Stimulated activated CD4-positive, alpha-beta T cell treated with anti-CD3 and anti-CD28 coated beads, Interleukin-2, amount 100 ng/mL, for 48 hours (primary cell): ENCODE data around the gene RASSF3.
"Not testable (repeated sequence)": the region's sequence is repeated elsewhere in the genome, so short reads cannot be mapped to it uniquely, and the experiment has no call there.

ENCODE experiments used
- DNase-seq, 2 donors: peaks; one replicate each; pipeline ENCODE4 v3.0.0-alpha.2; 2020

Gene RASSF3

GRCh38 chr12:64673490-64674169 lies 63.3 kb downstream of the RASSF3 start:
- no peak for DNase-seq

- no peak for DNase-seq
Observed at GRCh38 chr12:64674367-64674922, 64.2 kb downstream of the RASSF3 start.

DNA sequence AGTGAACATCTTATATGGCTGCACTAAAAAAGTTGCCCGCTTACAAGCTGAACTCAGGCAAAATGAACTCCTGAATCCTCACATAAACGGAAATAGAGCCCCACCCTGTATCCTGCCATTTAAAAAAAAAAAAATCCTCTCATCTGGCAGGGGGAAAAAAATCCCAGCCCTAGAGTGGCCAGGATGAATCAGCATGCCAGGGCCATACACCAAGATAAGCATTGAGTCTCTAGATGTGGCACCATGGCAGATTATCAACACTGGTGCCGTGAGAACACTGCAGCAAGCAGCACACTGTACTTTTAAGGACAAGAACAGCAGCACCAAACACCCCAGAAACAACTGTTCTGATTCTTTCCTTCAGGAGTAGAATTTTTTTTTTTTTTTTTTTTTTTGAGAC lies 65.5 kb downstream of the RASSF3 start:
- DNase-seq: no peak

- DNase-seq: no peak
Observed at GRCh38 chr12:64678248-64678647, 68.0 kb downstream of the RASSF3 start.

- no peak for DNase-seq
Observed at GRCh38 chr12:64678835-64679234, 68.5 kb downstream of the RASSF3 start.

DNA sequence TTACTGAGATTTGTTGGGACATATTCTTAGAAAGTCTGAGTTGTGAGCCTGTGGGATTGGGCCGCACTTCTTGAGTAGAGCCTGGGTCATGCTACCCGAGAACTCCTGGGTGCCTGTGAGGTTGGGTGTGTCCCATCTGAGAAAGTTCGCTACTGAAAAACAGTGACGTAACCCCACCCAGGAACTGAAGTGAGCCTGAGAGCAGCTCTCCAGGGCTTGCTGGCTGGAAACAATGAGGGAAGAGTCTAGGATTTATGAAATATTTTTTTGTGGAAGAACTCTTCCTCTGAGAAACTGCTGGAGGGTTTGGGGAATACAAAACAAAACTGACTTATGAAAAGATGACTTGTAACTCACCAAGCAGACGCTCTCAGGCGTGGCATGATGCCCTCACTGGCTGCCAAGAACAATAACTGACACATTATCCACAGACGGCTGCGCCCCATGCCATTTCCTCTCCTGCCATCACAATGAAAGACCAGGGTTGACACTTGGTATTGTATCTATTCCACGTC lies 69.2 kb downstream of the RASSF3 start:
- DNase-seq: peak in 1 of 2 donors; percentile 49

DNA sequence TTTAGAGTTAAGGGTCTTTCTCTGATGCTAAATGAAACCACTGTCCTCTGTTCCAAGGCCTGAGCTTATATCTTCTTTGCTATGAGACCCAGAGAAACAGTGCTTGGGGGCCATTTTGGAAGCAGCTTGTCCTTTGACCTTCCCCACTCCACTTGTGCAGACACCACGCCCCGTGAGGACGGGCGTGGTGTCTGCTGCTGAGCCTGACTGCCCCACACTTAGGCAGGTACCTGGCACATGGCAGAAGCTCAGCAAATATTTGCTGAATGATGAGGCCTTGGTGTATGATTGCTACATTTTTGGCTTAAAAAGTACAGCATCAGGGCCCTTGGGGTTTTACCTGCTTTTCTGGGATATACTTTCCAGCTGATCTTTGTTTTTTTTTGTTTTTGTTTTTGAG lies 69.9 kb downstream of the RASSF3 start:
- no peak for DNase-seq

DNA sequence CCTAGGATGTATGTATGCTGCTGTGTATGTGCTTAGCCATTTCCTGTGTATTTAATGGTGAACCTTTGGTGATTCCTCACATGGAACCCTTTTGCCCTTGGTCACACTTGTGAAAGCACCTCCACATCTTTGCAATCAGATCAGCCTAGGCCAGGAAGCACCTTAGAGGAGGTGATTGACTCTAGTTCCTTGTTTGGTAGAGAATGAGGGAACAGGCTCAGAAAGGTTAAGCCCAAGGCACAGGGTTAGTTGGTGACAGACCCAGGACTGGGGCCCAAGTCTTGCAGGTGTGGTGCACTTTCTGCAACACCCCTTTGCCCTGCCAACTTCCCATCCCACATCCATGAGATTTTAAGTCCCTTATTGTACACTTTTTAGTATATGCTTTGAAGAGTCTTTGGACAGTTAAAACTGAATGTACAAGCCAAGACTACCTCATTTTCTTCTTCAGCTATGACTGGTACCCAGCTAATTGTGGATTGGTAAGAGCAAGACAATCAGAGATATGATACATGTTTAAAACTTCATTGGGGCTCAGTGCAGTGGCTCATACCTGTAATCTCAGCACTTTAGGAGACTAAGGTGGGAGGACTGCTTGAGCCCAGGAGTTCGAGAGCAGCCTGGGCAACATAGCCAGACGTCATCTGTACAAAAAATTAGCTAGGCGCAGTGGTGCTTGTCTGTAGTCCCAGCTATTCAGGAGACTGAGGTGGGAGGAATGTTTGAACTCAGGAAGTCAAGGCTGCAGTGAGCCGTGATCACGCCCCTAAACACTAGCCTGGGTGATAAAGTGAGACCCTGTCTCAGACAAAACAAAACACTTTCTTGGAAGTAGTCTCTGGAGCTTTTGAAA lies 71.1 kb downstream of the RASSF3 start:
- no peak for DNase-seq

GRCh38 chr12:64682572-64683277 lies 72.4 kb downstream of the RASSF3 start:
- DNase-seq: no peak

- DNase-seq: no peak
Observed at GRCh38 chr12:64683816-64684543, 73.7 kb downstream of the RASSF3 start.

DNA sequence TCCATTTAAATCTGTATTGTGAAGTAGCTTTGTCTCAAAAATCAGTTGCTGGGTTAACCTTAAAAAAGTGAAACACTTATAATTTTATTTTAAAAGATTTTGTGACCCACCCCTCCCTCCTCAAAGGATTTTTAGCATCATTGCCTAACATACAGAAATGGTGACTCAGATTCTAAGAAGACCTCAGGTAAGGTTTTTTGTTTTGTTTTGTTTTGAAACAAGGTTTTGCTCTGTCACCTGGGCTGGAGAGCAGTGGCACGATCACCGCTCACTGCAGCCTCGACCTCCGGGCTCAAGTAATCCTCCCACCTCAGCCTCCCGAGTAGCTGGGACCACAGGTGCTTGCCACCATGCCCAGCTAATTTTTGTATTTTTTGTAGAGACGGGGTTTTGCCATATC lies 74.8 kb downstream of the RASSF3 start:
- DNase-seq: no peak

DNA sequence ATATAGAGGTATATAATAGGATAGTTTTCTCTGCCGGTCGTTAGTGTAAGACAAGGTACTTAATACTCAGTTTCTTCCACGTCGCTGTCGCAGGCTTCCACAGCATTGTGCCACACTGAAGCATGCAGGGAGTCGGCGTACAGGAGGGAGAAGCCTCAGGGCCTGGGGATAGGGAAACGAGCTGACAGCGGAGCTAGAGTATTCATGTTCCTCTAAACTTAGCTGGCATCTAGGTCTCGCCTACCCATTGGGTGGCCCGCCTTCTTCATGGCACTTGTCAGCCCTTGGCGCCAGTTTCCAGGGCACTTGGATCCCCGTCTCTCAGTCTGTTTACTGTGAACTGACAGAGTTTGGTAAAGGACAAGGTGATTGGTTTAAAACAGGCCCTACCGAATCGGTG lies 75.3 kb downstream of the RASSF3 start:
- no peak for DNase-seq

- no peak for DNase-seq
Observed at GRCh38 chr12:64687816-64688215, 77.5 kb downstream of the RASSF3 start.

DNA sequence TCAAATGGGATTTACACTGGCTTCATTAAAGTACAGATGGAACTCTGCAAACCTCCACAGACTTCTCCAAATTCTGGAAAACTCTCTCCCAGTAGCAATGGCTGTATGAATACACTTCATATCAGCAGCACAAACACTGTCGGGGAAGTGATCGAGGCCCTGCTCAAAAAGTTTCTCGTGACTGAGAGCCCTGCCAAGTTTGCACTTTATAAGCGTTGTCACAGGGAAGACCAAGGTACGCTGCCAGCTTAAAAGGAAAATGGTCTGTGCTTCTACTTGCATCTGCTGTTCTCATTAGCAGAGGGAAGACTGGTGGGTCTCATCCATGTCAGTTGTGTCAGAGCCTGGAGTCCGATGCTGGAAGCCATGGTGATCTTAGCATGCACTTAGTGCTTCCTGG lies 77.9 kb downstream of the RASSF3 start:
- no peak for DNase-seq

GRCh38 chr12:64688715-64689114 lies 78.4 kb downstream of the RASSF3 start:
- no peak for DNase-seq

GRCh38 chr12:64690236-64690635 lies 79.9 kb downstream of the RASSF3 start:
- DNase-seq: not testable (repeated sequence)

DNA sequence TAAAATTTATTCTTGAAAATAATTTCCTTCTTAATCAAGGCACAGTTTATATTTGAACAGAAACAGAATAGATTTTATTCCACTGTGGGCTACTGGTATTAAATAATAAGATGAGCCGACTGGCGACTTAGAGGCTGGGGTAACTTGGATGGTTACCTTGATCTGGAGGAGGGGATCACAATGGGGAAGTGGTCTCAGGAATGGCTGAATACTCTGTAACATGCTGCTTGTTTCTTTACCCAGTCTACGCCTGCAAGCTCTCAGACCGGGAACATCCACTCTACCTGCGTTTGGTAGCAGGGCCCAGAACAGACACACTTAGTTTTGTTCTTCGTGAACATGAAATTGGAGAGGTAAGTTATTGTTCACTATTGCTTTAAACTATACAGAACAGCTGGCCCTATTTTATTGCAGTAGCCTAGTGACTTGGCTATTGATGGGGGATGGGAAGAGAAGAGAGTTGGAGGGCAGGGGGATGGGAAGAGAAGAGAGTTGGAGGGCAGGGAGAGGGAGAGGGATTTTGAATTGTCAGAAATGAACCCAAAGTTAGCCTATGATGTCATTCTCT lies 81.0 kb downstream of the RASSF3 start:
- no peak for DNase-seq

- no peak for DNase-seq
Observed at GRCh38 chr12:64691795-64692583, 81.7 kb downstream of the RASSF3 start.

DNA sequence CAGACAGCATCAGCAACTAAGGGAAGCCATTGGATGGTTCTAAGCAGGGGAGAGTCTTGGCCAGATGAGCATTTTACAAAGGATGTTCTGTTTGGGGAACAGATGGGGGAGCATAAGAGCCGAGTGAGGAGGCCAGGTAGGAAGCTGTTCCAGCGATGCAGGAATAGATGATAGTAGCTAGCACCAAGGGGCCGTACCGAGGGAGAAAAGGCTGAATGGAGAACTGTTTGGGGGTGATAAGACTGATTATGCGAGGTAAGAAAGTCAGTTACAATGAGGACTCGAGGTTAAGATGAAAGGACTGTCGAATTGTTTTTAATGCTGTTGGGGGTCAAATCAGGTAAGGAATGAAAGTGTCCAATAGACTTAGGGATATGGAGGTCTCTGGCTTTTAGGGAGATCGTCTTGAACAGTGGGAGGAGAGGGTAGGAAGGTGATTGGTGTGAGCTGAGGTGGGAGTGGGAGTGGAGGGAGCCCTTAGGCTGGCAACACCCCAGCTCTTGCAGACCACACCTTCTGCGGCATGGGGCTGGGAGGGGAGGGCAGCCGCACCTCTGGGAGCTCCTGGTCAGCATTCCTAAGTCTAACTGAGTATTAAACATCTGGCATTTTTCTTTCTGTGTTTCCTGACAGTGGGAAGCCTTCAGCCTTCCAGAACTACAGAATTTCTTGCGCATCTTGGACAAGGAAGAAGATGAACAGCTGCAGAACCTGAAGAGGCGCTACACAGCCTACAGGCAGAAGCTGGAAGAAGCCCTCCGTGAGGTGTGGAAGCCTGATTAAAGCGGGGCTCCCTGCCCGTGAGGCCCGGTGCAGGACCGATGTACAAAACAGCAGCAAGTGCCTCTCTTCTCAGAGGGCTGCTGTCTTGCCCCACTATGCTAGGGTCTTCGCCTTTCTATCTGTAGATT lies 84.1 kb downstream of the RASSF3 start:
- DNase-seq: no peak

GRCh38 chr12:64695550-64695949 lies 85.3 kb downstream of the RASSF3 start:
- DNase-seq: no peak
